HepG2 (cell line): ENCODE measurements around the gene CABP4. TPM values are rescaled to one million over a fixed set of nuclear protein-coding genes. Genes with fewer than 3 reads are reported as not detected.
A peak's percentile ranks its signal among the peaks of the same experiment; 100 is the strongest.

Source experiments
- CHCHD3 ChIP-seq: sonication (generic); formaldehyde crosslinking; IDR thresholded peaks from 2 replicates; pipeline ENCODE4 v1.8.0; 2022; ENCODE audit warnings: mild to moderate bottlenecking, missing genetic modification reagents, moderate library complexity
- HNF4G ChIP-seq, 2 experiments: sonication (generic) in 1 of 2; formaldehyde crosslinking in 1 of 2; IDR thresholded peaks; 2 replicates each; pipeline versions ENCODE4 v1.4.0 to v1.6.1; 2011 to 2020; ENCODE audit warnings: borderline replicate concordance in 2 of 2, low read depth in 2 of 2, mild to moderate bottlenecking in 2 of 2, low read length in 1 of 2, missing genetic modification reagents in 1 of 2, moderate library complexity in 1 of 2
- HOXA3 ChIP-seq: sonication (generic); formaldehyde crosslinking; IDR thresholded peaks from 2 replicates; pipeline ENCODE4 v1.5.0; 2020; ENCODE audit warnings: missing genetic modification reagents
- HOXD1 ChIP-seq: sonication (generic); formaldehyde crosslinking; IDR thresholded peaks from 2 replicates; pipeline ENCODE4 v1.5.0; 2020; ENCODE audit warnings: missing genetic modification reagents
- NR1H2 ChIP-seq: sonication (generic); formaldehyde crosslinking; IDR thresholded peaks from 2 replicates; pipeline ENCODE4 v1.8.1; 2022; ENCODE audit warnings: low read depth, missing genetic modification reagents, borderline replicate concordance
- POLR2AphosphoS5 ChIP-seq: IDR thresholded peaks from 2 replicates; pipeline ENCODE4 v1.6.1; 2012; ENCODE audit warnings: low read depth, low read length
- SP1 ChIP-seq, 2 experiments: fragments of 450-650 bp in 1 of 2; sonication (generic) in 1 of 2; formaldehyde crosslinking in 1 of 2; IDR thresholded peaks; 2 replicates each; pipeline versions ENCODE4 v1.4.0 to v1.6.1; 2016 to 2020; ENCODE audit warnings: missing genetic modification reagents in 1 of 2
- SP2 ChIP-seq: sonication (generic); formaldehyde crosslinking; IDR thresholded peaks from 2 replicates; pipeline ENCODE4 v1.5.1; 2020; ENCODE audit warnings: mild to moderate bottlenecking, missing genetic modification reagents
- SP5 ChIP-seq: IDR thresholded peaks from 2 replicates; pipeline ENCODE4 v1.6.1; 2016; ENCODE audit warnings: low read depth, borderline replicate concordance
- ZNF441 ChIP-seq: sonication (generic); formaldehyde crosslinking; IDR thresholded peaks from 2 replicates; pipeline ENCODE4 v1.7.0; 2021; ENCODE audit warnings: missing genetic modification reagents, borderline replicate concordance
- ZNF614 ChIP-seq: IDR thresholded peaks from 2 replicates; pipeline ENCODE4 v1.6.1; 2018; ENCODE audit warnings: missing biosample characterization, missing genetic modification reagents, inconsistent platforms, borderline replicate concordance
- ZNF616 ChIP-seq: sonication (generic); formaldehyde crosslinking; IDR thresholded peaks from 2 replicates; pipeline ENCODE4 v1.5.0; 2020; ENCODE audit warnings: low read depth, mild to moderate bottlenecking, missing genetic modification reagents
- ZNF629 ChIP-seq: sonication (generic); formaldehyde crosslinking; conservative IDR thresholded peaks from 2 replicates; pipeline ENCODE4 v1.5.0; 2020; ENCODE audit warnings: missing genetic modification reagents
- polyA plus RNA-seq, 8 experiments: library from polyadenylated mRNA; depleted of rRNA in 3 of 8; stranded (reverse) in 7 of 8; unstranded in 1 of 8; fragments of >200 nt; fragmentation: Illumina TruSeq in 4 of 8; extraction: Trizol in 4 of 8; gene quantifications; 2 replicates each; pipeline versions ENCODE4 v1.2.1 to v1.2.3, GENCODE V29; 2011 to 2016; ENCODE audit warnings: low read depth in 4 of 8, missing spikeins in 1 of 8, mixed read lengths in 1 of 8; ENCODE audit not compliant: insufficient read depth in 1 of 8
- total RNA-seq, 5 experiments: library from RNA; depleted of rRNA; stranded (reverse); fragments of >200 nt; fragmentation: Illumina TruSeq; extraction: Trizol; gene quantifications; 2 replicates each; pipeline ENCODE4 v1.2.3, GENCODE V29; 2016; ENCODE audit warnings: low read depth in 1 of 5
- TF ChIP-seq, protein P1 (sequence below): IDR thresholded peaks from 2 replicates; pipeline ENCODE4 v1.6.1; 2016; ENCODE audit warnings: mild to moderate bottlenecking, missing biosample characterization, missing genetic modification reagents
- TF ChIP-seq, protein P2 (sequence below): sonication (generic); formaldehyde crosslinking; IDR thresholded peaks from 2 replicates; pipeline ENCODE4 v1.4.0; 2020; ENCODE audit warnings: missing genetic modification reagents, borderline replicate concordance
- TF ChIP-seq, protein P3 (sequence below): sonication (generic); formaldehyde crosslinking; IDR thresholded peaks from 2 replicates; pipeline ENCODE4 v1.5.0; 2020; ENCODE audit warnings: mild to moderate bottlenecking, missing genetic modification reagents
- TF ChIP-seq, protein P4 (sequence below): sonication (generic); formaldehyde crosslinking; IDR thresholded peaks from 2 replicates; pipeline ENCODE4 v1.5.1; 2020; ENCODE audit warnings: mild to moderate bottlenecking, missing genetic modification reagents, moderate library complexity

CABP4 gene
- total and polyA plus RNA-seq, 2 of the 13 experiments (the other 11 are each of a cell fraction or from before 2014, with no cell fraction given) = not detected

DNA sequence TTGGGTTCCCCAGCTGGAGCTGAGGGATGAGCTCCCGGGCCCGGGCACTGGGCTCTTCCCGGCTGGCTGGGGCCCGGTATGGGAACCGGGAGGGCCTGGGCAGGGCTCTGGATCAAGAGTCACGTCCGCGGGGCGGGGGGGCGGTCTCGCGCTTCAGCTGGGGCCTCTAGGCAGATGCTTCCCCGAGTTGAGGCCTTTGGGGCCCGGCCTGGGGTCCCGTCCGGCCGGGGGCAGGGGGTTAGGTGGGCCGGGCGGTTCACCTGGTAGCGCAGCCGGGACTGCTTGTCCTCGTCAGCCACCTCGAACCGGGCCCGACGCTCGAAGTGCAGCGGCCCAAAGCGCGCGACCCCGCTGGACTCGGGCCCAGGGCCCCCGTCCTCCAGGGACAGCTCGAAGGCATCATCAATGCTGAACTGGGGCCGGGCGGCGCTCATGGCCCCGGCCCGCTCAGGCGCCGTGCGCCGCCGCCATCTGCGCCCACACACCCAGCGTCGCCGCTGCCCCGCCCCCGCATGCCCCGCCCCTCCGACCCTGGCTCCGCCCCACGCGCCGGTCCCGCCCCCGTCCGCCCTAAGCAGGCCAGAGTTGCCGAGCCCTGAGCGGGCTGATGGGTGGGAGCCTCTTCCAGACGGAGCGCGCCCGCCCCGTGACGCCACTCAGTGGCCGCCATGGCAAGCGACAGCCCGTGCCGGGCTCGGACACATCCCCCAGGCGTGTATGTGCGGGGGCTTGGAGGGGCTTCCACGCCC is 13.8 kb downstream of the CABP4 start, which contains the start of gene TMEM134 (continued):
- TF ChIP-seq ZNF614 (peak; percentile 62; the same call in 1 of the 2 replicates), CHCHD3 (peak; percentile 15; the same call in 1 of the 2 replicates), ZNF616 (CRISPR knock-in tag) (peak; percentile 62), ZNF629 (CRISPR knock-in tag) (peak; percentile 25; the same call in 1 of the 2 replicates), SP5 (CRISPR knock-in tag) (peak; percentile 90), POLR2AphosphoS5 (peak; percentile 77), ZNF441 (CRISPR knock-in tag) (peak; percentile 77; the same call in 1 of the 2 replicates), HNF4G (IDR thresholded peaks at IDR 0.05; ENCODE audit: borderline replicate concordance, low read depth, low read length) (no peak), HNF4G (CRISPR knock-in tag; IDR thresholded peaks at IDR 0.05; ENCODE audit: borderline replicate concordance, low read depth) (no peak), NR1H2 (CRISPR knock-in tag) (0 out of 2 replicates have a peak, but pooled peaks have one; percentile 31), HOXA3 (CRISPR knock-in tag) (peak; percentile 96), HOXD1 (peak; percentile 89; the same call in 1 of the 2 replicates), SP1 (IDR thresholded peaks at IDR 0.05) (no peak), SP1 (CRISPR knock-in tag; IDR thresholded peaks at IDR 0.05) (peak; percentile 100), SP2 (CRISPR knock-in tag) (peak; percentile 71)
- TF ChIP-seq, protein P1, sequence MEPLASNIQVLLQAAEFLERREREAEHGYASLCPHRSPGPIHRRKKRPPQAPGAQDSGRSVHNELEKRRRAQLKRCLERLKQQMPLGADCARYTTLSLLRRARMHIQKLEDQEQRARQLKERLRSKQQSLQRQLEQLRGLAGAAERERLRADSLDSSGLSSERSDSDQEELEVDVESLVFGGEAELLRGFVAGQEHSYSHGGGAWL (CRISPR knock-in tag) = 0 out of 2 replicates have a peak, but pooled peaks have one; percentile 34
- TF ChIP-seq, protein P2, sequence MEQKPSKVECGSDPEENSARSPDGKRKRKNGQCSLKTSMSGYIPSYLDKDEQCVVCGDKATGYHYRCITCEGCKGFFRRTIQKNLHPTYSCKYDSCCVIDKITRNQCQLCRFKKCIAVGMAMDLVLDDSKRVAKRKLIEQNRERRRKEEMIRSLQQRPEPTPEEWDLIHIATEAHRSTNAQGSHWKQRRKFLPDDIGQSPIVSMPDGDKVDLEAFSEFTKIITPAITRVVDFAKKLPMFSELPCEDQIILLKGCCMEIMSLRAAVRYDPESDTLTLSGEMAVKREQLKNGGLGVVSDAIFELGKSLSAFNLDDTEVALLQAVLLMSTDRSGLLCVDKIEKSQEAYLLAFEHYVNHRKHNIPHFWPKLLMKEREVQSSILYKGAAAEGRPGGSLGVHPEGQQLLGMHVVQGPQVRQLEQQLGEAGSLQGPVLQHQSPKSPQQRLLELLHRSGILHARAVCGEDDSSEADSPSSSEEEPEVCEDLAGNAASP (CRISPR knock-in tag) = no peak; the same call in 1 of the 2 replicates
- TF ChIP-seq, protein P3, sequence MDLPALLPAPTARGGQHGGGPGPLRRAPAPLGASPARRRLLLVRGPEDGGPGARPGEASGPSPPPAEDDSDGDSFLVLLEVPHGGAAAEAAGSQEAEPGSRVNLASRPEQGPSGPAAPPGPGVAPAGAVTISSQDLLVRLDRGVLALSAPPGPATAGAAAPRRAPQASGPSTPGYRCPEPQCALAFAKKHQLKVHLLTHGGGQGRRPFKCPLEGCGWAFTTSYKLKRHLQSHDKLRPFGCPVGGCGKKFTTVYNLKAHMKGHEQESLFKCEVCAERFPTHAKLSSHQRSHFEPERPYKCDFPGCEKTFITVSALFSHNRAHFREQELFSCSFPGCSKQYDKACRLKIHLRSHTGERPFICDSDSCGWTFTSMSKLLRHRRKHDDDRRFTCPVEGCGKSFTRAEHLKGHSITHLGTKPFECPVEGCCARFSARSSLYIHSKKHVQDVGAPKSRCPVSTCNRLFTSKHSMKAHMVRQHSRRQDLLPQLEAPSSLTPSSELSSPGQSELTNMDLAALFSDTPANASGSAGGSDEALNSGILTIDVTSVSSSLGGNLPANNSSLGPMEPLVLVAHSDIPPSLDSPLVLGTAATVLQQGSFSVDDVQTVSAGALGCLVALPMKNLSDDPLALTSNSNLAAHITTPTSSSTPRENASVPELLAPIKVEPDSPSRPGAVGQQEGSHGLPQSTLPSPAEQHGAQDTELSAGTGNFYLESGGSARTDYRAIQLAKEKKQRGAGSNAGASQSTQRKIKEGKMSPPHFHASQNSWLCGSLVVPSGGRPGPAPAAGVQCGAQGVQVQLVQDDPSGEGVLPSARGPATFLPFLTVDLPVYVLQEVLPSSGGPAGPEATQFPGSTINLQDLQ (CRISPR knock-in tag) = peak; percentile 44; the same call in 1 of the 2 replicates
- TF ChIP-seq, protein P4, sequence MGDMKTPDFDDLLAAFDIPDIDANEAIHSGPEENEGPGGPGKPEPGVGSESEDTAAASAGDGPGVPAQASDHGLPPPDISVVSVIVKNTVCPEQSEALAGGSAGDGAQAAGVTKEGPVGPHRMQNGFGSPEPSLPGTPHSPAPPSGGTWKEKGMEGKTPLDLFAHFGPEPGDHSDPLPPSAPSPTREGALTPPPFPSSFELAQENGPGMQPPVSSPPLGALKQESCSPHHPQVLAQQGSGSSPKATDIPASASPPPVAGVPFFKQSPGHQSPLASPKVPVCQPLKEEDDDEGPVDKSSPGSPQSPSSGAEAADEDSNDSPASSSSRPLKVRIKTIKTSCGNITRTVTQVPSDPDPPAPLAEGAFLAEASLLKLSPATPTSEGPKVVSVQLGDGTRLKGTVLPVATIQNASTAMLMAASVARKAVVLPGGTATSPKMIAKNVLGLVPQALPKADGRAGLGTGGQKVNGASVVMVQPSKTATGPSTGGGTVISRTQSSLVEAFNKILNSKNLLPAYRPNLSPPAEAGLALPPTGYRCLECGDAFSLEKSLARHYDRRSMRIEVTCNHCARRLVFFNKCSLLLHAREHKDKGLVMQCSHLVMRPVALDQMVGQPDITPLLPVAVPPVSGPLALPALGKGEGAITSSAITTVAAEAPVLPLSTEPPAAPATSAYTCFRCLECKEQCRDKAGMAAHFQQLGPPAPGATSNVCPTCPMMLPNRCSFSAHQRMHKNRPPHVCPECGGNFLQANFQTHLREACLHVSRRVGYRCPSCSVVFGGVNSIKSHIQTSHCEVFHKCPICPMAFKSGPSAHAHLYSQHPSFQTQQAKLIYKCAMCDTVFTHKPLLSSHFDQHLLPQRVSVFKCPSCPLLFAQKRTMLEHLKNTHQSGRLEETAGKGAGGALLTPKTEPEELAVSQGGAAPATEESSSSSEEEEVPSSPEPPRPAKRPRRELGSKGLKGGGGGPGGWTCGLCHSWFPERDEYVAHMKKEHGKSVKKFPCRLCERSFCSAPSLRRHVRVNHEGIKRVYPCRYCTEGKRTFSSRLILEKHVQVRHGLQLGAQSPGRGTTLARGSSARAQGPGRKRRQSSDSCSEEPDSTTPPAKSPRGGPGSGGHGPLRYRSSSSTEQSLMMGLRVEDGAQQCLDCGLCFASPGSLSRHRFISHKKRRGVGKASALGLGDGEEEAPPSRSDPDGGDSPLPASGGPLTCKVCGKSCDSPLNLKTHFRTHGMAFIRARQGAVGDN = peak; percentile 76
